ENCODE results near the gene PDZD4.

DNA sequence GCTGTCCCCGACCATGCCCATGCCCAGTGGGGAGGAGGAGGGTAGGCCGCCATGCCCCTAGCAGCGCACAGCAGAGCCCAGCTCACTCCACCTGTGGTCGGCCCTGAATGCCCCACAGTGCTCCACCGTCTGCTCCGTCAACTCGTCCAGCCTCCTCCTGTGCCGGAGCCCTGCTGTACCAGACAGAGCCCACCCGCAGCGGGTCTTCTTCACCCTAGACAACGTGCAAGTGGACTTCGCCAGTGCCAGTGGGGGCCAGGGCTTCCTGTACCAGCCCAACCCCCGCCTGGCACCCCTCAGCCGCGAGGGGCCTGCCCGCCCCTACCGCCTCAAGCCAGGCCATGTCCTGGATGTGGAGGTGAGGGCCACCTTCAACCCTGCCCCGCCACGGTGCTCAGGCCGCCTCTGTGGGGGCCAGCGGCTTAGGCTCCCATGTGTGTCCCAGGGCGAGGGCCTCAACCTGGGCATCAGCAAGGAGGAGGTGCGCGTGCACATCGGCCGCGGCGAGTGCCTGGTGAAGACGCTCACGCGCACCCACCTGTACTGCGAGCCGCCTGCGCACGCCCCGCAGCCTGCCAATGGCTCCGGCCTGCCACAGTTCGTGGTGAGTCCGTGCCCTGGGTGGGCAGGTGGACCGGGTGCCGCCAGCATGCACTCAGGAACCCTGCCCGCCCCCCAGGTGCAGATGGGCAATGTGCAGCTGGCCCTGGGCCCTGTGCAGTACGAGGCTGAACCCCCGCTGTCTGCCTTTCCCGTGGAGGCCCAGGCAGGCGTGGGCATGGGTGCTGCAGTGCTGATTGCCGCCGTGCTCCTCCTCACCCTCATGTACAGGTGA lies 56.4 kb downstream of the PDZD4 start:
- TF ChIP-seq, protein P1, sequence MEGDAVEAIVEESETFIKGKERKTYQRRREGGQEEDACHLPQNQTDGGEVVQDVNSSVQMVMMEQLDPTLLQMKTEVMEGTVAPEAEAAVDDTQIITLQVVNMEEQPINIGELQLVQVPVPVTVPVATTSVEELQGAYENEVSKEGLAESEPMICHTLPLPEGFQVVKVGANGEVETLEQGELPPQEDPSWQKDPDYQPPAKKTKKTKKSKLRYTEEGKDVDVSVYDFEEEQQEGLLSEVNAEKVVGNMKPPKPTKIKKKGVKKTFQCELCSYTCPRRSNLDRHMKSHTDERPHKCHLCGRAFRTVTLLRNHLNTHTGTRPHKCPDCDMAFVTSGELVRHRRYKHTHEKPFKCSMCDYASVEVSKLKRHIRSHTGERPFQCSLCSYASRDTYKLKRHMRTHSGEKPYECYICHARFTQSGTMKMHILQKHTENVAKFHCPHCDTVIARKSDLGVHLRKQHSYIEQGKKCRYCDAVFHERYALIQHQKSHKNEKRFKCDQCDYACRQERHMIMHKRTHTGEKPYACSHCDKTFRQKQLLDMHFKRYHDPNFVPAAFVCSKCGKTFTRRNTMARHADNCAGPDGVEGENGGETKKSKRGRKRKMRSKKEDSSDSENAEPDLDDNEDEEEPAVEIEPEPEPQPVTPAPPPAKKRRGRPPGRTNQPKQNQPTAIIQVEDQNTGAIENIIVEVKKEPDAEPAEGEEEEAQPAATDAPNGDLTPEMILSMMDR (IDR thresholded peaks at IDR 0.05): no peak
- no peak for TF ChIP-seq POLR2A (IDR thresholded peaks at IDR 0.05)
